Neural cell (in vitro differentiated cells): Measurements from ENCODE around the gene CCDC27.

ENCODE experiments used
- EZH2 ChIP-seq: fragments of 200-600, 300-800 bp; shearing (Covaris generic), sonication (generic); IDR thresholded peaks from 2 replicates; pipeline ENCODE4 v1.6.1; 2014; ENCODE audit warnings: antibody characterized with exemption, low read length, borderline replicate concordance, mild to moderate bottlenecking; ENCODE audit not compliant: insufficient read depth, poor library complexity, severe bottlenecking
- POLR2AphosphoS5 ChIP-seq: IDR thresholded peaks from 2 replicates; pipeline ENCODE4 v1.6.1; 2012
- TAF1 ChIP-seq: IDR thresholded peaks from 2 replicates; pipeline ENCODE4 v1.6.1; 2012; ENCODE audit warnings: low read depth
- TF ChIP-seq, protein P1 (sequence below): fragments of 450-650 bp; IDR thresholded peaks from 2 replicates; pipeline ENCODE4 v1.5.1; 2014; ENCODE audit warnings: antibody characterized with exemption, mild to moderate bottlenecking, moderate library complexity; ENCODE audit not compliant: poor library complexity, severe bottlenecking

- TF ChIP-seq TAF1 (no peak), EZH2 (no peak), POLR2AphosphoS5 (no peak)
- TF ChIP-seq, protein P1, sequence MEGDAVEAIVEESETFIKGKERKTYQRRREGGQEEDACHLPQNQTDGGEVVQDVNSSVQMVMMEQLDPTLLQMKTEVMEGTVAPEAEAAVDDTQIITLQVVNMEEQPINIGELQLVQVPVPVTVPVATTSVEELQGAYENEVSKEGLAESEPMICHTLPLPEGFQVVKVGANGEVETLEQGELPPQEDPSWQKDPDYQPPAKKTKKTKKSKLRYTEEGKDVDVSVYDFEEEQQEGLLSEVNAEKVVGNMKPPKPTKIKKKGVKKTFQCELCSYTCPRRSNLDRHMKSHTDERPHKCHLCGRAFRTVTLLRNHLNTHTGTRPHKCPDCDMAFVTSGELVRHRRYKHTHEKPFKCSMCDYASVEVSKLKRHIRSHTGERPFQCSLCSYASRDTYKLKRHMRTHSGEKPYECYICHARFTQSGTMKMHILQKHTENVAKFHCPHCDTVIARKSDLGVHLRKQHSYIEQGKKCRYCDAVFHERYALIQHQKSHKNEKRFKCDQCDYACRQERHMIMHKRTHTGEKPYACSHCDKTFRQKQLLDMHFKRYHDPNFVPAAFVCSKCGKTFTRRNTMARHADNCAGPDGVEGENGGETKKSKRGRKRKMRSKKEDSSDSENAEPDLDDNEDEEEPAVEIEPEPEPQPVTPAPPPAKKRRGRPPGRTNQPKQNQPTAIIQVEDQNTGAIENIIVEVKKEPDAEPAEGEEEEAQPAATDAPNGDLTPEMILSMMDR, result no peak
These were observed 19.9 kb downstream of the CCDC27 start for GRCh38 chr1:3772027-3772714.
